H9 (cell line): ENCODE measurements around the gene ZNF212. TPM values are rescaled to one million over a fixed set of nuclear protein-coding genes. Genes with fewer than 3 reads are reported as not detected.

Source experiments
- DNase-seq: peaks from one replicate; pipeline ENCODE4 v3.0.0-alpha.2; 2017
- H2AFZ ChIP-seq: one replicate; pipeline ENCODE4 v1.6.1; 2013; ENCODE audit warnings: mild to moderate bottlenecking, low read length, control low read depth, moderate library complexity
- H2AK5ac ChIP-seq: 2 replicates; pipeline ENCODE4 v1.6.1; 2013; ENCODE audit warnings: low read length, control low read depth, mixed read lengths; ENCODE audit not compliant: insufficient read length
- H2BK120ac ChIP-seq: one replicate; pipeline ENCODE4 v1.6.1; 2013; ENCODE audit warnings: low read depth, mild to moderate bottlenecking, low read length, control low read depth, inconsistent platforms; ENCODE audit not compliant: poor library complexity, severe bottlenecking
- H2BK12ac ChIP-seq: 2 replicates; pipeline ENCODE4 v1.6.1; 2013; ENCODE audit warnings: low read length, control low read depth, mixed read lengths, low read depth; ENCODE audit not compliant: insufficient read length
- H2BK15ac ChIP-seq: 2 replicates; pipeline ENCODE4 v1.6.1; 2013; ENCODE audit warnings: low read depth, low read length, control low read depth
- H2BK20ac ChIP-seq: one replicate; pipeline ENCODE4 v1.6.1; 2013; ENCODE audit warnings: low read depth, mild to moderate bottlenecking, low read length, control low read depth, inconsistent platforms; ENCODE audit not compliant: poor library complexity, severe bottlenecking
- H2BK5ac ChIP-seq: 2 replicates; pipeline ENCODE4 v1.6.1; 2013; ENCODE audit warnings: low read length, control low read depth, mixed read lengths; ENCODE audit not compliant: insufficient read length
- H3K14ac ChIP-seq: 2 replicates; pipeline ENCODE4 v1.6.1; 2013; ENCODE audit warnings: low read length, control low read depth; ENCODE audit not compliant: insufficient read depth
- H3K18ac ChIP-seq: 2 replicates; pipeline ENCODE4 v1.6.1; 2013; ENCODE audit warnings: low read depth, mild to moderate bottlenecking, mixed read lengths, low read length, control low read depth; ENCODE audit not compliant: insufficient read length
- H3K23ac ChIP-seq: 2 replicates; pipeline ENCODE4 v1.6.1; 2013; ENCODE audit warnings: low read length, control low read depth, mixed read lengths, low read depth; ENCODE audit not compliant: insufficient read length
- H3K23me2 ChIP-seq: 2 replicates; pipeline ENCODE4 v1.6.1; 2013; ENCODE audit warnings: low read depth, mild to moderate bottlenecking, mixed read lengths, low read length, control low read depth; ENCODE audit not compliant: insufficient read length, poor library complexity, severe bottlenecking
- H3K27ac ChIP-seq: 2 replicates; pipeline ENCODE4 v1.5.1; 2013; ENCODE audit warnings: low read length, control low read depth, mixed read lengths, low read depth; ENCODE audit not compliant: insufficient read length
- H3K27me3 ChIP-seq: 2 replicates; pipeline ENCODE4 v1.6.1; 2013; ENCODE audit warnings: low read length, control low read depth, inconsistent platforms; ENCODE audit not compliant: insufficient read depth
- H3K4ac ChIP-seq: 2 replicates; pipeline ENCODE4 v1.6.1; 2013; ENCODE audit warnings: low read depth, mild to moderate bottlenecking, control low read depth, inconsistent platforms, low read length, moderate library complexity
- H3K4me1 ChIP-seq: 2 replicates; pipeline ENCODE4 v1.6.1; 2013; ENCODE audit warnings: low read length, control low read depth, inconsistent platforms; ENCODE audit not compliant: insufficient read depth
- H3K4me2 ChIP-seq: 2 replicates; pipeline ENCODE4 v1.6.1; 2013; ENCODE audit warnings: low read length, control low read depth, mixed read lengths; ENCODE audit not compliant: insufficient read length, insufficient read depth
- H3K56ac ChIP-seq: 2 replicates; pipeline ENCODE4 v1.6.1; 2013; ENCODE audit warnings: low read depth, mild to moderate bottlenecking, mixed read lengths, low read length, control low read depth; ENCODE audit not compliant: insufficient read length
- H3K79me1 ChIP-seq: 2 replicates; pipeline ENCODE4 v1.6.1; 2013; ENCODE audit warnings: low read depth, mild to moderate bottlenecking, moderate library complexity, low read length, control low read depth, inconsistent platforms; ENCODE audit not compliant: insufficient read depth, poor library complexity, severe bottlenecking
- H3K79me2 ChIP-seq: 2 replicates; pipeline ENCODE4 v1.6.1; 2013; ENCODE audit warnings: low read length, control low read depth, inconsistent platforms; ENCODE audit not compliant: insufficient read depth
- H3K9ac ChIP-seq: 2 replicates; pipeline ENCODE4 v1.6.1; 2013; ENCODE audit warnings: low read length, control low read depth, mixed read lengths; ENCODE audit not compliant: insufficient read length; ENCODE audit errors: extremely low read depth
- H3K9me3 ChIP-seq: one replicate; pipeline ENCODE4 v1.6.1; 2013; ENCODE audit warnings: low read depth, low read length, inconsistent platforms; ENCODE audit not compliant: control insufficient read depth
- H3T11ph ChIP-seq: one replicate; pipeline ENCODE4 v1.6.1; 2013; ENCODE audit warnings: mild to moderate bottlenecking, low read length, control low read depth, inconsistent platforms
- H4K20me1 ChIP-seq: one replicate; pipeline ENCODE4 v1.6.1; 2013; ENCODE audit not compliant: control insufficient read depth, insufficient read length, insufficient read depth
- H4K5ac ChIP-seq: 2 replicates; pipeline ENCODE4 v1.6.1; 2013; ENCODE audit warnings: low read depth, mild to moderate bottlenecking, mixed read lengths, low read length, control low read depth; ENCODE audit not compliant: insufficient read length
- H4K8ac ChIP-seq: replicated peaks from 2 replicates; pipeline ENCODE4 v1.6.1; 2013; ENCODE audit warnings: low read length, control low read depth, mixed read lengths, low read depth; ENCODE audit not compliant: insufficient read length
- H4K91ac ChIP-seq: 2 replicates; pipeline ENCODE4 v1.6.1; 2013; ENCODE audit warnings: low read depth, mild to moderate bottlenecking, moderate library complexity, mixed read lengths, low read length, control low read depth; ENCODE audit not compliant: insufficient read length
- H3K27ac Mint-ChIP-seq, 3 experiments: 2 replicates in 2 of 3; 3 replicates in 1 of 3; pipeline ENCODE4 v1.8.0; 2020 to 2021; ENCODE audit warnings: mixed read lengths in 3 of 3, mild to moderate bottlenecking in 1 of 3, moderate library complexity in 1 of 3
- H3K27me3 Mint-ChIP-seq: 2 replicates; pipeline ENCODE4 v1.8.0; 2021; ENCODE audit warnings: low read depth, mild to moderate bottlenecking, moderate library complexity, mixed read lengths
- H3K36me3 Mint-ChIP-seq, 3 experiments: 2 replicates in 2 of 3; 3 replicates in 1 of 3; pipeline ENCODE4 v1.8.0; 2020 to 2021; ENCODE audit warnings: low read depth in 3 of 3, mixed read lengths in 3 of 3; ENCODE audit not compliant: insufficient read depth in 1 of 3
- H3K4me1 Mint-ChIP-seq, 2 experiments: 2 replicates each; pipeline ENCODE4 v1.8.0; 2020; ENCODE audit warnings: mixed read lengths in 2 of 2
- H3K4me3 Mint-ChIP-seq, 2 experiments: 2 replicates in 1 of 2; 3 replicates in 1 of 2; pipeline ENCODE4 v1.8.0; 2020 to 2021; ENCODE audit warnings: mild to moderate bottlenecking in 2 of 2, mixed read lengths in 2 of 2, moderate library complexity in 1 of 2
- H3K9me3 Mint-ChIP-seq, 2 experiments: 2 replicates in 1 of 2; 3 replicates in 1 of 2; pipeline ENCODE4 v1.8.0; 2020; ENCODE audit warnings: mild to moderate bottlenecking in 2 of 2, mixed read lengths in 2 of 2, moderate library complexity in 1 of 2
- CTCF ChIP-seq: fragments of 200-600 bp; sonication (generic); conservative IDR thresholded peaks from 3 replicates; pipeline ENCODE4 v1.8.0; 2021; ENCODE audit warnings: antibody characterized with exemption, mild to moderate bottlenecking
- WGBS: extraction: QIAGEN DNeasy Blood & Tissue Kit; methylation state at CpG from one replicate; pipeline ENCODE4 v1.1.7; 2013; ENCODE audit warnings: missing lambda C conversion rate, low lambda C conversion rate, mixed read lengths; ENCODE audit not compliant: insufficient read length; ENCODE audit errors: extremely low coverage; 5-methylcytosine and 5-hydroxymethylcytosine counted together
- total RNA-seq: library from RNA; stranded (reverse); gene quantifications from 2 replicates; pipeline ENCODE4 v1.2.1, GENCODE V29; 2021

ZNF212 gene
- total RNA-seq, 1 experiment from 2014 or later = 21.1 TPM

- no peak overlapping the region for H3K14ac ChIP-seq
- no peaks in the 10 kb centered on the region for H3K27me3 ChIP-seq
- Mint-ChIP-seq H3K4me1 (no peaks in the 10 kb centered on the region), H3K27ac (no peak overlapping the region), H3K27me3 (peaks cover 13% of the 10 kb centered on the region), H3K36me3 (peaks cover 1 to 21% (median 20%) of the 10 kb centered on the region in 3 experiments; a peak in 5 of 7 replicates), H3K4me3 (no peak overlapping the region), H3K9me3 (no peaks in the 10 kb centered on the region)
- no peaks in the 10 kb centered on the region for H3K23me2 ChIP-seq
- H4K5ac ChIP-seq = no peak overlapping the region
- no peak overlapping the region for H3T11ph ChIP-seq
- TF ChIP-seq CTCF = no peak
- no peak overlapping the region for H2BK15ac ChIP-seq
- H4K8ac ChIP-seq = no peak overlapping the region
- no peak overlapping the region for H3K27ac ChIP-seq
- H4K91ac ChIP-seq = no peak overlapping the region
- H3K79me1 ChIP-seq = no peaks in the 10 kb centered on the region
- H3K56ac ChIP-seq = no peak overlapping the region
- H2BK5ac ChIP-seq = no peak overlapping the region
- H2BK12ac ChIP-seq = no peak overlapping the region
- no peak overlapping the region for H2AFZ ChIP-seq
- H3K9ac ChIP-seq = no peak overlapping the region
- no peak overlapping the region for H2AK5ac ChIP-seq
- H4K20me1 ChIP-seq = no peaks in the 10 kb centered on the region
- no peak for DNase-seq
- H2BK120ac ChIP-seq = no peak overlapping the region
- no peak overlapping the region for H2BK20ac ChIP-seq
- H3K18ac ChIP-seq = no peak overlapping the region
- H3K79me2 ChIP-seq = no peaks in the 10 kb centered on the region
- no peak overlapping the region for H3K4me2 ChIP-seq
- H3K9me3 ChIP-seq = no peaks in the 10 kb centered on the region
- H3K4ac ChIP-seq = no peak overlapping the region
- H3K4me1 ChIP-seq = no peaks in the 10 kb centered on the region
- no peak overlapping the region for H3K23ac ChIP-seq
- no CpG with 5 or more reads among the region's 6 CpGs for WGBS
These were observed 12.5 kb upstream of the ZNF212 start for GRCh38 chr7:149226840-149227494.
